Stimulated activated CD8-positive, alpha-beta memory T cell treated with anti-CD3 and anti-CD28 coated beads, Interleukin-4, amount 100 ng/mL, for 48 hours (primary cell): ENCODE results near the gene TTLL11.
"Not testable (repeated sequence)": the region's sequence is repeated elsewhere in the genome, so short reads cannot be mapped to it uniquely, and the experiment has no call there.

Experiments used
- DNase-seq: peaks from one replicate; pipeline ENCODE4 v3.0.0-alpha.2; 2020

The TTLL11 gene

GRCh38 chr9:122036988-122037387 is 56.1 kb downstream of the TTLL11 start:
- no peak for DNase-seq

DNA sequence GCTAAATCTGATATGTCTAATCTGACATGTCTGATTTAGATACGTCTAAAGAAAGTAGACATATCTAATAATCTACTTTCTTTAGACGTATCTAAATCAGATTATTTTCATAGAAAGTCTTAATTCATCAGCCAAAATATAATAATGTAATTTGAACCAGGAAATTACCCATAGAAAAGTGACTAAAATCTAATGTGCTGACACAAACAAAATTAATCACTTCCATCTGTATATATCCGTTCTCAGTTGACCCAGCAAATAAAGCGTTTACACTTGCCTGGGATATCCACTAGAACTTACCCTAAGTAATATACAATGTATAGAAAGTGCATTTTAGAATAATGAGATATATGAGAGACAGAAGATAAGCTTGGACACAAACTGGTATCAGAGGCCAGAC is 56.7 kb downstream of the TTLL11 start:
- no peak for DNase-seq

- no peak for DNase-seq
Observed at GRCh38 chr9:122033775-122034373, 59.2 kb downstream of the TTLL11 start.

DNA sequence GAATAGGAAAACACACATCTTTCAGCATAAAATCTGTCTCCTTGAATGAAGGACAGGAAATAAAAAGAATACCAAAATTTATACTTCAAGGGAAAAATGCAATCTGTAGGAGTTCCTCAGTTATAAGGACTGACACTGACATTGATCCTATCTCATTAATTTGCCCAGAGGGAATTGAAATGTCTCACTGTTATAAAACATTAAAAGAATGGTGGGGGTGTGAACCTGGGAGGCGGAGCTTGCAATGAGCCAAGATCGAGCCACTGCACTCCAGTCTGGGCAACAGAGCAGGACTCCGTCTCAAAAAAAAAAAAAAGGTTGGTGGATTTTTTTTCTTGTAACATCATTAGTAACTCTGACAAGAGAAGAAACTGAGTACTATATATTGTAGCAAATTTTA is 60.8 kb downstream of the TTLL11 start:
- no peak for DNase-seq

DNA sequence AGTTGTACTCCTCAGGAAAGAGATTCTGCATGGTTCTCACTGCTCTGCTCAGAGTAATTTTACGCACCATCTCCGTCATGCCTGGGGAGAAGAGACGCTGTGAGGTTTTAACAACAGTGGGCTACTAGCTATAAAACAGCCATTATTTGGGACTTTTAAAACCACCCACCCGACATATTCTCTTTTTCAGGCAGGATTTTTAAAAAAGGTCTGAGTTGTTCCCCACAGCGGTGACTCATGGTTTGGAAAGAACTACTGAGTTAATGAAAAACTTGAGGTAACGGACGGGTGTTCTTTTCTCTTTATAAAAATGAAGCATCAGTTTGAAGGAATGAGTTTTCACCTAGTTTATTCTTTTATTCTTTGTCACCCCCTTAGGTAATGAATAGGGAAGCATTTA is 61.3 kb downstream of the TTLL11 start:
- DNase-seq, result no peak

- DNase-seq, result no peak
Observed at GRCh38 chr9:122031157-122031556, 62.0 kb downstream of the TTLL11 start.

- no peak for DNase-seq
Observed at GRCh38 chr9:122030357-122030756, 62.8 kb downstream of the TTLL11 start.

DNA sequence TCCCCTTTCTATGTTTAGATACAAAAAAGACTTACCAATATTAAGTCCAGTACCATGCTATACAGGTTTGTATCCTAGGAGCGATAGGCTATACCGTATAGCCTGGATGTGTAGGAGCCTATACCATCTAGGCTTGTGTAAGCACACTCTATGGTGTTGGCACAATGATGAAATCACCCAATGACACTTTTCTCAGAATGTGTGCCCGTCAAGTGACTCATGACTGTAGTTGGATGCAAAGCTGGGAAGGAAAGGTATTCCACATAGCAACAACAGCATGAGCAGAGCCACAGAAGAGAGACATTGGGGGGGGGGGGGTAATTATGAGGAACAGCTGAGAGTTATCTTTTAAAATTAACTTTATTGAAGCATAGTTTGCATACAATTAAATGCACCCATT is 63.2 kb downstream of the TTLL11 start:
- DNase-seq, result no peak

- DNase-seq, result no peak
Observed at GRCh38 chr9:122028089-122028488, 65.0 kb downstream of the TTLL11 start.

DNA sequence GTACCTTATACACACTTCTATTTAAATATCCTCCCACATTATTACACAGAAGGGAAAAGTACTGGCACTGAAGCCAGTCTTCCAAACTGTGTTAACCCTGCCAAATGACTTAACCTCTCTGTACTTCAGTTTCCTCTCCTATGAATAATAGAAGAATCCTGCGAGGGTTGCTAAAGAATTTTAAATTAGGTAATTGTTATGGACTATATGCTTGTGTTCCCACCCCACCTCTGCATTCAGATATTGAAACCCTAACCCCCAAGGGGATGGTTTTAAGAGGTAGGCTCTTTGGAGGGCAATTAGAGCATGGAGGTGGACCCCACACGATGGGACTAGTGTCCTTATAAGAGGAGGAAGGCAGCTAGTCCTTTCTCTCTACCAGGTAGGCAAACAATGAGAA is 72.7 kb downstream of the TTLL11 start:
- no peak for DNase-seq

DNA sequence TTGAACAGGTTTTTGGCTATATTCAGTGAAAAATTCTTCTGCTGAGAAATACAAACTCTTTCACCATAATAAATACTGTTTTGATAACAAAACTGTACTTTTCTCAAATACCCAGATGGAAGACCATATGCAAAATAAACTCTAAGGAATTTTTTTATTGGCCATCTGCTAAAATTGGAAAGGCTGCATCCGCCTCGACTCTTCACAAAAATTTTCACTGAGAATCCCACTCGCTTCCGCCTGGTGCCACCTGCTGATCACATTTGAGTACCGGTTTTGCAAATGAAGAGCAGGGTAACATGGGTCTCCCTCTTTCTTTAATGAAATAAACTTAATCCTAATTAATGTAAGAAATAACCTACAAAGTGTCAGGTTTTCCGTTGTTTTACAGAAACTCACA is 76.4 kb downstream of the TTLL11 start:
- no peak for DNase-seq

DNA sequence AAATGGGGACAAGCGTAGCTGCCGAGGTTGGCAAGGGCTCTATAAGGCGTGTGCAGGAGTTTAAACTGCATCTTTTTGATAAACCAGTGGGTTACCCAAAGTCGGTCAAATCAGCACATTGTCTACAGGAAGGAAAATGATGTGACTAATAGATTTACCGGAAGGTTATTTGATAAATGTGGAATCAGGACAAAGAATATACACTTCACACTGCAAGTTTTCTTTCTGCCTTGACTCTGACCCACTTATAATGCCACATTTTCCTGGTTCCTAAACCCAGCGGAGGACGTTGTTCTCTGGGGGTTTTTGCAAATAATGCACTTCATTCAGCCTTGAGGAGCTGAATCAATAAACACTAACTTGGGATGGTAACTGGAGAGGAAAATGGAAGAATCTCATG is 76.8 kb downstream of the TTLL11 start:
- no peak for DNase-seq

DNA sequence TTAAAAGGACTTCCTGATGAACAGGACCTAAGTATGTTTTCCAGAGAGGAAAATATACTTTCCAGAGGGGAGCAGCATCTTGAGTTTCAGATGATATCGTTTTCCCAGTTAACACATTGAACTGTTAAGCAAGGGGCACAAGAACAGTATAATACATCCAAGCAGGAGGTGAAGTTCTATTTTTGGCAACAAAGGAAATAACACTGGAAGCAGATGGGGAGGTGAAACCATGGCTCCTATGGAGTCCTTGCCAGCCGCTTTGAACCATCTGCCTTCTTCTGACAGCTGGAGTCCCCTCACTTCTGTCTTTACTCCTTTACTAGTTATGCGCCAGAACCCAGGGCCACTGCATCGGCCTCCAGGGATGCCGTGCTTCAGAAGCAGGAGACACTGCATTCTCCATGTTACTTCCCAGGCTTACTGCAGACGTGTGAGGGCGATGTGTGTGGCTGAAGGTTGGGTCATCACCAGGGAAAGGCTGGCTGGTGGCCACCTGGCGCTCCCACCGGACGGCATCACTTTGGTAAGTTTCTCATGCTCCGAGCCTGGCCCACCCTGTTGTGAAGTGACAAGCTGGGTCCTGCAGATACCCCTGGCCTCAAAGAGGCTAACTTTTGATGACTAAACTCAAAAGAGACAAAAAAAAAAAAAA is 77.8 kb downstream of the TTLL11 start:
- no peak for DNase-seq

- DNase-seq, result no peak
Observed at GRCh38 chr9:122011818-122012498, 81.2 kb downstream of the TTLL11 start.

DNA sequence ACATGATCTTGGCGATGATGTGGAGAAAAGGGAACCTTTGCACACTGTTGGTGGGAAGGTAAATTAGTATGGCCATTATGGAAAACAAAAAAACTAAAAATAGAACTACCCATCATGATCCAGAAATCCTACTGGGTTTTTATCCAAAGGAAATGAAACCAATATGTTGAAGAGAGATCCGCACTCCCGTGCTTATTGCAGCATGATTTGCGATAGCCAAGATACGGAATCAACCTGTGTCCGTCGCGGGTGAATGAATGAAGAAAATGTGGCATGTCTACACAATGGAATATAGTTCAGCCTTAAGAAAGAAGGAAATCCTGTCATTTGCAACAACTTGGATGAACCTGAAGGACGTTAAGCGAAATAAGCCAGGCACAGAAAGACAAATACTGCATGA is 84.5 kb downstream of the TTLL11 start:
- no peak for DNase-seq

DNA sequence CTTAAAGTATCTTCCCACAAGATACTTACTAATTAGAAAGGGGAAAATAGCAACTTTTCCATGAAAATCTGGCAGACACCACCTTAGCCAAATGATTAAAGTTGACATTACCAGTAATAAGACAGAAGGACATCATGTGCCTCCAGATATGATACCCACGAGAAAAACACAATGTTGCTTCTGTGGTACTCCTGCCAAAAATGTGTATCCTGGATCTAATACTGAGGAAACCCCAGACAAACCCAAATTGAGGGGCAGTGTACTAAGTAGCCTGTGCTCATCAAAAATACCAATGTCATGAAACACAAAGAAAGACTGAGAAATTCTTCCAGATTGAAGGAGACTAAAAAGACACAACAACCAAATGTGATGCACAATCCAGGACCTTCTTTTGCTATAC is 85.3 kb downstream of the TTLL11 start:
- no peak for DNase-seq

GRCh38 chr9:122005597-122005996 is 87.5 kb downstream of the TTLL11 start:
- no peak for DNase-seq

DNA sequence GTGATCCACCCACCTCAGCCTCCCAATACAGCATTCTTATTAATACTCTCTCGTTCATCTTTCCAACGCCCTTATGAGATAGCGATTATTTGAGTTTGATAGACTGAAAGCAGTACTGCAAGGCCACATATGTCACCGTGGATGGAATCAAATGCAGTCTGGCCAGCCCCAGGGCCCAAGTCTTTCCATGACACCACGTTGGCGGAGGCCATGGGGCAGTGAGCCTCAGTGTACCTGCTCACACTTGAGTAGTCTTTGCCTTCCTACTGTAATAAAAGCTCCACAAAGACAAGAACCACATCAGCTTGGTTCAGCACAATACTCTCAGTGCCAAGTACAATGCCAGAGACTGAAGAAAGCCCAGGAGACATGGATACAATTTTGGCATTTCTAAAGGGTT is 88.5 kb downstream of the TTLL11 start:
- DNase-seq, result no peak

DNA sequence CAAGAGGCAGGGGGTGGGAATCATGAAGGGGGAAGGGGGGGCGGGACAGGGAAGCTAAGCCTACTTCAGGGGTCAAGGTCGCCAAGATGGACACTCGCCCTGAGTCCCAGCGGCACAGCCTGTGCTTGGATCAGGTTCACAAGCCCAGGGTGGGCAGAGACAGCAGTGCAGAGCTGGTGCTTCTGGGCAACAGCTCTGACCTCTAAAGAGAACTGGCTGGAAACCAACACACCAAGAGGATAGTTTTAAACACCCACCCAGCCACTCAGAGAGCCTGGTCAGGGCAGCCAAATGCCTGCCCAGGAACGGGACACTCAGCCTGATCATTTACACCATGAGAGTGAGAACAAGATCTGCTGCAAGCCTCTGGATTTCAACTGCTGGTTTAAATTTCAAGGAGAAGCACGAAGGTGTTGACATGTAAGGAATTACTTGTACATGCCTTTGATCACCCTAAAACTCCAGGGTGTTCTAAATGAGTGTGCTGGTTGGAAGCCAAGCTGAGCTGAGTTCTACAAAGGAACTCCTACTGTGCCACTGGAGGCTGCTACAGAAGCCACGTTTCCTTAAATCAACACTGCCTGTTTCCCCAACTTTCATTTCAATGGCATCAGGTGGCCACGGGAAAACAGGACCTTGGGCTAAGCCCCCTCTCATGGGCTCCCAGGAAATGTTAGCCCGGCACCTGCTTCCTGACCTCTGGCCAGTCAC is 91.5 kb downstream of the TTLL11 start:
- no peak for DNase-seq

GRCh38 chr9:122000526-122000925 is 92.6 kb downstream of the TTLL11 start:
- not testable (repeated sequence) for DNase-seq

DNA sequence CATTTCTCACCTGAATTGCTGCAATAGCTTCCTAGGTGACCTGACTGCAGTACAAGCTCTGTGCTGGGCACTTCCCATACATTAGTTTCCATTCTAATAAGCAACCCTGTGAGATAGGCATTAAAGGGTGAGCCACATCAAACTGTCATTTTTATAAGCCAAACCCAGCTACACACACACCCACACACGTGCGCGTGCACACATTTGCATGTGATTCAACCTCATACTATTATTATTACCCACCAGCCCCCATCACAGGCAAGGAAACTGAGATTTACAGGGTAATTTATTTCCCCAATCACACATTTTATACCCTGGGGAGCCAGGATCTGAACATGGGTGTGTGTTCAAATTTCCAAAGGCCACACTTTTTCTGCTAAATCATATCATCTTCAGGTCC is 93.6 kb downstream of the TTLL11 start:
- DNase-seq, result no peak

DNA sequence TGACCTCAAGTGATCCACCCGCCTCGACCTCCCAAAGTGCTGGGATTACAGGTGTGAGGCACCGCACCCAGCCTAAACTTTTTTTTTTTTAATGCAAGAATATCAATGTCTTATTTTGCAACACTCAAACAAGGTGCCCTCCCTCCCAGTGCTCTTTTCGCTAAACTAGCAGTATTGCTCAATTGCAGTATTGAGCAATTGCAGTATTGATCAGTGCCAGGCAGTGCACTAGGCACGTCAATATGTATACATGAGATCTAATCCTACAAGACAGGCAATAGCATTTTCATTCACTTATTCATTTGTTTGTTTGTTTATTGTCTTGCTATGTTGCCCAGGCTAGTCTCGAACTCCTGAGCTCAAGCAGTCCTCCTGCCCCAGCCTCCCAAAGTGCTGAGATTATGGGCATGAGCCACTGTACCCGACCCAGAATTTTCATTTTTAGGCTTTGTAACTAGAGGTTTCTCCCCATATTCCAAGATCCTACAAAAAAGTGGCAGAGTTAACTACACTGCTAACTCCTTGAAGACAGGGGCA is 94.5 kb downstream of the TTLL11 start:
- DNase-seq, result no peak

GRCh38 chr9:121997791-121998190 is 95.3 kb downstream of the TTLL11 start:
- no peak for DNase-seq

DNA sequence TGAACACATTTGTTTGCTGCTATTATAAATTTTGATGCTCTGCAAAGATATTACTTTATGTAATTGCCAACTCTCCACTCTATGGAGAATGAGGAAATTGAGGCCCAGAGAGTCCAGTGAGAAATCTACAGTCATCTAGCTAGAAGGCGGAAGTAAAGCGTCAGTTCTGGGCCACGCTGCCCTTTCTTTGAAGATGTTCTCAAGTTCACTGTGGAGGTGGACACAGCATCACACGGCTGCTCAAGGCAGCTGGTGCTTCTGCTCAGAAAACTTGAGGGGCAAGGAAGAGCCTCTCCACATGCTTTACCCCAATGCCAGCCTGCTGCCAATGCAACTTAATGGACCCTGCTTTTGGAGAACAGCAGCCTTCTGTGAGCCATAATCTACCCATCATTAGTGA is 96.3 kb downstream of the TTLL11 start:
- no peak for DNase-seq
